A375 (cell line): Measurements from ENCODE around the gene TTYH2. TPM values are rescaled to one million over a fixed set of nuclear protein-coding genes. Genes with fewer than 3 reads are reported as not detected.

Experiments
- total RNA-seq: library from RNA; depleted of rRNA; stranded (reverse); fragments of >200 nt; shearing (Covaris generic); gene quantifications from 2 replicates; pipeline ENCODE4 v1.2.3, GENCODE V29; 2014; rRNA removed

The TTYH2 gene, protein sequence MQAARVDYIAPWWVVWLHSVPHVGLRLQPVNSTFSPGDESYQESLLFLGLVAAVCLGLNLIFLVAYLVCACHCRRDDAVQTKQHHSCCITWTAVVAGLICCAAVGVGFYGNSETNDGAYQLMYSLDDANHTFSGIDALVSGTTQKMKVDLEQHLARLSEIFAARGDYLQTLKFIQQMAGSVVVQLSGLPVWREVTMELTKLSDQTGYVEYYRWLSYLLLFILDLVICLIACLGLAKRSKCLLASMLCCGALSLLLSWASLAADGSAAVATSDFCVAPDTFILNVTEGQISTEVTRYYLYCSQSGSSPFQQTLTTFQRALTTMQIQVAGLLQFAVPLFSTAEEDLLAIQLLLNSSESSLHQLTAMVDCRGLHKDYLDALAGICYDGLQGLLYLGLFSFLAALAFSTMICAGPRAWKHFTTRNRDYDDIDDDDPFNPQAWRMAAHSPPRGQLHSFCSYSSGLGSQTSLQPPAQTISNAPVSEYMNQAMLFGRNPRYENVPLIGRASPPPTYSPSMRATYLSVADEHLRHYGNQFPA
- 1.2 and 1.5 TPM in 2 replicates for total RNA-seq

DNA sequence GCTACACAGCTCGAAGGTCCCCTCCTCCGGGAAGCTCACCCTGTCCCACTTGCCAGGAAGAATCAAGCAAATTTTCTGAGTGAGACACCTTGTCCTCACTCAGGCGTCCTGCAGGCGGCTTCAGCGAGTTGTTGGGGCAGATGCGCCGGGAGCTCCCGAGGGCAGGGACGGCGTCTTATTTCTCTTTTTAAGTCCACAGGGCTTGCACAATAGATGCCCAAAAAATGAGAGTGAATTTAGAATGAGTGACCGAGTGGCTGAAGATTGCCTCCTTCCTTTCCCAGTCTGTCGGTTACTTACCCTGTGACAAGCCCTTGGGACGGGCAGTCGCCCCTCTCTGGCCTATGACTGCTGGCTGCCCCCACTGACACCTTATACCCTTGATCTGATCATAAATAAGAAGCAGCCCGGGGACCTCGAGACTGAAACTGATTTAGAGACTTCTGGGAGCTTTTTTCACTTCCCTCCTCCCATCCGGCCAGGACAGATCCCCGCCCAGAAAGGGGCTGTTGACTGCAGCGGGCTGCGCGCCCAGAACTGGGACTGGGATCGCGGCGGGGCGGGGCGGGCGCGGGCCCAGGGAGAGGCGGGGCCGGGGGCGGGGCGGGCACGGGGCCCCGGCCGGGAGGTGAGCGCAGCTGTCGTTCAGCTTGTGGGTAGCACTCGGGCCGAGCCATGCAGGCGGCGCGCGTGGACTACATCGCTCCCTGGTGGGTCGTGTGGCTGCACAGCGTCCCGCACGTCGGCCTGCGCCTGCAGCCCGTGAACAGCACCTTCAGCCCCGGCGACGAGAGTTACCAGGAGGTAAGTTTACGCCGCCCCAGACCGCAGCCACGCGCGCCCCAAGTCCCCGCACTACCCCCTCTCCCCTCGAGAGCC lies at the start of gene TTYH2:
Gene TTYH2, plus strand, starts transcription at position 659 of the 879 bp plus-strand sequence. Its CDS starts 17 bp downstream, at position 676.

DNA sequence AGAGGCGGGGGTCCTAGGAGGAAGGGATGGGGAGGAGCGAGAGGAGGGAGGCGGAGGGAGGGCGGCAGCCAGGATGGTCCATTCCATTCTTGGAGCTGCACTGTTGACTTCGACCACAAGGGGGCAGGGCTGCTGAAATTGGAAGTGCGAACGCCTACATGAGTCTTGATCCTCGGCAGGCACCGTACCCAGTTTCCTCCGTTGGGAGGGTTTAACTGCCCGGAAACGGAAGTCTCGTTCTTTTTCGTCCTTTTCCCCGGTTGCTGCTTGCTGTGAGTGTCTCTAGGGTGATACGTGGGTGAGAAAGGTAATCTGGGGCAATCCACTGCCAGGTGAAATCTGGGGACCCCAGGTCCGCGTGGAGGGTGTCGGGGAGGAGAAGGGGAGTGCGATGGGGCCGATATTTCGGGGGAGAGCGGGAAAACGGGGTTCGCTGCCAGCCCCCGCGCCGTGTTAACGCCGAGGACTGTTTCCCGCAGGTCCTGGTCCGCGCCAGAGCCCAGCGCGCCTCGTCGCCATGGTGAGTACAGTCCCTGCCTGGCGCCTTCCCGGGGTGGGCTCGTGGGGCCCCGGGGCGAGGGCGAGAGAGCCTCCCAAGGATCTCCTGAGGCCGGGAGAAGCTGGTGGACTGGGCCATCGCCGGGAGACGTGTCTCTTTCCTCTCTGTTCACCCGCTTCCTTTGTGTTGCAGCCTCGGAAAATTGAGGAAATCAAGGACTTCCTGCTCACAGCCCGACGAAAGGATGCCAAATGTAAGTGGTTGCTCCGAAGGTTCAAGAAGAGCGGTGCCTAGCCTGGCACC lies 9.7 kb upstream of the TTYH2 start, which contains the start of gene RPL38:
Gene RPL38, plus strand, starts transcription at position 240 of the 802 bp plus-strand sequence. Its CDS starts 278 bp downstream, at position 518.

DNA sequence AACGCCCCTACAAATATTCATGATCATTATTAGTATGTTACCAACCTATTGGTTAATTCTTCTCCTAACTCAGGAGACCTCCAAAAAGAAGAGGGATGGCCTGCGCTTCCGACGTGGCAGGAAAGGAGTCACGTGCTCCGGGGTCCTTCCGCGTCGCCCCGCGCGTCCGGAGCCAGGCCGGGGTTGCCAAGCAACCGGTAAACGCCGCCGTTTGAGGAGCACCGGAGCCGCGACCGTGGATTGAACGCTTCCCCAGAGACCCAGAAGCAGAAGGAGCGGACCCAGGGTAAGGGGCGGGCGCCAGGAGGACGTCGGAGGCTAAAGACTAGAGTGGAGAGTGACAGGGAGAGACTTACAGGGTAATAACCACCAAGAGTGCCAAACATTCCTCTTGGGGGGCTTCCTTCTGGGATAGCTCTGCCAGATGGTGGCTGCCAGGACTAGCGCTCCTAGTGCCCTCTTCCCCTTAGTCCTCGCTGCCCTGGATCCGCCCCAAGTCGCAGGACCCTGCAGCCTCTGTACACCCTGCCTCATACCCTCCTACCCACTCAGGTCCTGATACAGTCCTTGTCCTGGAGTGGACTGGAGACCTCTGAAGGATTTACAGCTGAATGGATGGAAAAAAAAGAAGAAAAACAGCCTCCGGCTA lies 60.8 kb downstream of the TTYH2 start, which contains the start of gene DNAI2:
Gene DNAI2, plus strand, starts transcription at position 175 of the 649 bp plus-strand sequence. CDS start 7,584 bp downstream, outside the sequence.

Other genes starting within 250 kb of the TTYH2 start
- gene RPL38, start 9.9 kb upstream of the TTYH2 start, total RNA-seq: 4,173 and 5,221 TPM in 2 replicates
- not detected in 2 replicates for gene DNAI2, start 60.7 kb downstream of the TTYH2 start, total RNA-seq
- not detected in 2 replicates for gene KIF19, start 112.7 kb downstream of the TTYH2 start, total RNA-seq
- gene BTBD17, start 148.3 kb downstream of the TTYH2 start, total RNA-seq: not detected in 2 replicates
- gene GPR142, start 153.9 kb downstream of the TTYH2 start, total RNA-seq: not detected in 2 replicates
- 0.74 and 1.3 TPM in 2 replicates for gene GPRC5C, start 218.5 kb downstream of the TTYH2 start, total RNA-seq